ENCODE results near the gene PPP2R2D.

PPP2R2D gene

DNA sequence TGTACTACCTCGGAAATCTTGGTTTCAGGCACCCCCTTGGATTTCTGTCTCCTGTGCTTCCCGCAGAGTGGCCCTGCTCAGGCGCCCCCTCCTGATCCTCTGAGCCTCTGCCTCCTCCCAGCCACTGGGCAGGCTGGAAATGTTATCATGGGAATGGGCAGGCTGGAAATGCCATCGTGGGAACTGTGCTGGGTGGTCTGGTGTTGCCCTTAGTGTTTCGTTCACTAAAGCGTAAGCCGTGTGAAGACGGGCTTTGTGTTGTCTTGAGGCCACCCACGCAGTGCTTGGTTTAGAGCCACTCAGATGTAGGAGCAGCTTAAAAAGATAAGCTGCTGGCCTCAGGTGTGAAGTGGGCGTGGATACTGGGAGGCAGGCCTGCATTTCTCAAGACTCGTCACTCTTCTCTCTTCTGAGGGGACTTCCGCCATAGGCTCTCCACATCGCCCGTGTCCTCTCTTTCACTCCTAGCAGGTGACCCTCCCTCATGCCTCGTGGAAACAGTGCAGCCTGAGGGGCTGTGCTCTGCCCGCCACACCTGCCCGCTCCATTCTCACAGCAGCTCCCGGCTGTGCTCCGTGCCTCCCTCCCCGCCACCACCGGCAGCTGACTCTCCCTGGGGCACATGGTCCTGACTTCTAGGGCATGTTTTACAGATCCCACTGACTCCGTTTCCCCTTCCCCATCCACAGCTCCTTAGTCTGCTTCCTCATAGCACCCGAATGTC lies 28.5 kb downstream of the PPP2R2D start:
- no peak for DNase-seq (ENCODE audit: low read depth)

DNA sequence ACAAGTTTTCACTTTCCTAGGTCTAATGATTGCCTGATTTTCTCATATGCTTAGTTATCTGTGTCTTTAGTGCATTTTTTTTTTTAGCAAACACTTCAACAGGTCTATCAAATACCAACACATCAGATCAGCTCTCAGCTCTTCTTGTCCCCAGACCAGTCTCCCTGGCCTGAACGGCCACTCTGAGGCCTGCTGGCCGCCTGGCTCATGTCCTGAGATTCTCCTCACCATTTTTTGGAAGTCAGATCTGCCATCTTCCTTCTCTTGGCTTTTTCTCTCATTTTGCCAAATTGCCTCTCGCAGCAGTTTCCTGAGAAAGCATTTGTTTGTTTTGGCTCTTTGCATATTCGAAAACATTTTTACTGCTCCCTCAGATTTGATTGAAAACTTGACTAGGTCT lies 29.3 kb downstream of the PPP2R2D start:
- DNase-seq (ENCODE audit: low read depth), result no peak

DNA sequence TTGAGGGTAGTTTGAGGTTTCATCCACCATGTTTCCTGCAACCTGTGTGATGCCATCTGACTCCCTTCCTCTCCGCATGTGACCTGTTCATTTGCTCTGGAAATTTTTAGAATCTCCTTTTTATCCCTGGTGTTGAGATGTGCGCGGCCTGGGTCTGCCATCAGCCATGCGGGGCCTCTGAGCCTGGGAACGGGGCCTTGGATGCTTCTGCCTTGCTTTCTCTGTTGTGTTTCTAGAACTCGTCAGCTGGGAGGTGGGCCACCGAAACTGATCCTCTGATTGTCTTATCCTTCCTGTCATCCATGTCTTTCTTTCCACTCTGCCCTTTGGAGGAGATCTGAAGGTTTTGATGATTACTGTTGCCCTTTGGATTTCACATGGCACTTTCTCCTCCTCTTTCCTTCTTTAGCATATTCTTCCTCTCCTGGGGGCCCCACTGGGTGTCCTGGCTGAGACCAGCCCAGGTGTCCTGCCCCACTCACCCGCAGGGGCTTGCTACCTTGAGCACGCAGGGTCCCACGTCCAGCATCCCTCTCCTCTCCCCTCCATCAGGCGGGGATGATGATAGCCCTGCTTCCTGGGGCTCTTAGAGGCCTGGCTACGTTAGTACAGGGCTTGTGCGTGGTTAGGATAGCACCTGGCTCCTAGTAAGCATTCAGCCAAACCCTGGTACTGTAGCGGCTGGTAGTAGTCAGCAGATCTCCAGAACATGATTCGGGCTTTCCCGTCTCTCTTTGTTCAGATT lies 29.9 kb downstream of the PPP2R2D start:
- DNase-seq (ENCODE audit: low read depth), result no peak

DNA sequence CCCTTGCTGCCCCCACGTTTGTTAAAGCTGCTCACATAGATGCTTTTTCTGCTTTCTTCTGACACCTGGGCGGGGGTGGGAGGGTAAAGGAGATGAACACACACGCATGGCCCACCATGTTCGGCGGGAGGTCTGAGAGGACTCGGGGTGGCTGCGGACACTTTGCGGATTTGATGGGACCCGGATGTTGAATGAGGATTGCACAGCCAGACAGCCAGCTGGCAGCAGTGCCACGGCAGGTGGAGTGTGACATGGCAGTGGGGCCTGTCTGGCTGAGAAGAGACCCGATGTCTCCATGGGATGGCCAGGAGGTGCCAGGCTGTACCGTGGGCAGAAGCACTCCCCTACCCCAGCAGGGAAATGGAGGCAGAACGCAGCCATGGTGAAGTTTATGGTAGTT lies 31.2 kb downstream of the PPP2R2D start:
- no peak for DNase-seq (ENCODE audit: low read depth)

DNA sequence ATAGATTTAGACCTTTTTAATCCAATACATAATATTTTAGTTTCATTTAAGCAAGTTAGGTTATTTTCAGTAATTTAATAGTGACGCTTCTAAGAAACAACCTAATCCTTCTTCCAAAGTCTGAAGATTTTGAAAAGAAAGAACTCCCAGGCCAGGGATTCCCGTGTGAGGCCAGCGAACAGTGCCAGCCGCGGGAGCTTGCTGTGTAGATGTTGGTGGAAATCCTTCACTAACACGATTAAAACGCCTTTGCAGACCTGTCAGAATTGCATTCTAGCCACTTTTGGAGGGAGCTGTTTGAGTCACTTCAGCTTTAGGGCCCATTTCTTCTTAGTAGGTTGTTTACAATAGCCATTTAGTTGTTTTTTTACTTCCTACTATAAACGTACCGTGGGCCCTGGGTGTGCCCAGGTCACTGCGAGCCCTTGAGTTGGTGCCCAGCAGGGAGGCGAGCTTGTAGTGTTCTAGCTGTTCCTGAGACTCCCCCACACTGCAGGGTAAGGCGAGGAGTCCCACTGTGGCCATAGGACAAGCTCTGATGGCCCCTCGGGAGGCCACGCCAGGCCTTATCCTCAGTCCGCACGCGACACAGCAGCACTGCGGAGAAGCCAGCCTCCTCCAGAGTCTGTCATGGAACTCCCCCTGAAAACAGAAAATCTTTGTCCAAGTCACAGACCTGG lies 32.3 kb downstream of the PPP2R2D start:
- DNase-seq (ENCODE audit: low read depth), result no peak

DNA sequence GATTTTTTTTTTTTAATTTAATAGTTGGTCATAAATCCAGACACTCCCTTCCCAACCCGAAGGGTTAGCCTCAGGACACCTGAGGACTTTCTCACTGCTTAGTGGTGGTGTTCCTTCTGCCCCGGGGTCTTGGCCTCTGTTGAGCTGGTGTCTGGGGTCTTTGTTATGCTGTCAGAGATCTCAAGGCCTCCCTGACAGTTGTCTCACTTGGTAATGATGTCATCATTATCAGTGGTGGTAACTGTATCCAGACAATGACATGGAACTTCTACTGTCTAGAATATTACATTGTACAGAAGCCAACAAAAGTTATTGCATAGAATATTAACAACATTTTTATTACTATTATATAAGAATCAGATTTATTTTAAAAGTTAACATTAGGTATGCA lies 32.9 kb downstream of the PPP2R2D start:
- no peak for DNase-seq (ENCODE audit: low read depth)

DNA sequence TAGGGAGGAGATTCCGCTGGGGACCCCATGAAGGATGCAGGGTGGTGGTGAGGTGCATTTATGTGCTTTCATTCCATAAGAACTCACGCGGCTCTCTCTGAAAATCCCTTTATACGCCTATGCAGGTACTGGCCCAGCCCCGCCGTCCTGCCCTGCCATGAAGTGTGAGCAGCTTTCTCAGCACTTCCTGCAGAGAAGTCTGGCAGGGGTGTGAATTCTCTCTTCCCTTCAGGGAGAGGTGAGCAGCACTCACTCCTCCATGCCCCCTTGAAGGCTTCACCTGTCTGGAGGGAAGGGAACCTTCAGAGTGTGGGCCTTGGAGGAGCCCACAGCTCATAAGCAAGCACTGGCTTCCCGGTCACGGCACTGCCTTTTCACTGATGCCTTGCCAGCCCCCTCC lies 34.0 kb downstream of the PPP2R2D start:
- no peak for DNase-seq (ENCODE audit: low read depth)

DNA sequence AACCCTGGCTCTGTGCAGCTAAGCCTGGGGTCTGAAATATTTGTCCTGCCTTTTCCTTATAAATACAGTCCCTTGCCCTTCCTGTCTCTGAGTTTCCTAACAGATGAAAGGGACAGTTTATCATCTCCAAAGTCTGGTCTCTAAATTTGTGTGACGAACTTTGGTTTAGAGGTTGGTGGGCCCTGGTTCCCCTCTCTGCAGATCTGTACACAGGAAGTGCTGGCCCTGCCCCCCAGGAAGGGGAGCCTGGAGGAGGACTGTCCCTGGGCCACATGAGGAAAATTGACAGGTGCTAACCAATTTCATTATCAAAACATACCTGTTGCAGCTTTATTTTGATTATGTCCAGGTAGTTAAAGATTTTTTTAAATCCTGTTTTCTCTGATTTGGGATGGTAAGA lies 34.5 kb downstream of the PPP2R2D start:
- DNase-seq (ENCODE audit: low read depth), result no peak

DNA sequence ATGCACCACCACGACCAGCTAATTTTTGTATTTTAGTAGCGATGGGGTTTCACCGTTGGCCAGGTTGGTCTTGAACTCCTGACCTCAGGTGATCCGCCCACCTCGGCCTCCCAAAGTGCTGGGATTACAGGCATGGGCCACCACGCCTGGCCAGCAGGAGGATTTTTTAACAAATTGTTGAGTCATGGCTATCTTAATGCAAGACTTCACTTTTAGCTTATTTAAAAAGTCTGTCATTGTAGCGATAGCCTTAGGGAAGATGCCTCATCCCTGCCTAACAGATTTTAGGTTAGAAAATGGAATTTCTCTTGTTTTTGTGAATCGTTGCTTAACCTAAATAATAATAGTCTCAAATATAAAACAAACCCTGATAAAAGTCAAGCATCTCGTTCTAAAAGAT lies 35.5 kb downstream of the PPP2R2D start:
- no peak for DNase-seq (ENCODE audit: low read depth)

DNA sequence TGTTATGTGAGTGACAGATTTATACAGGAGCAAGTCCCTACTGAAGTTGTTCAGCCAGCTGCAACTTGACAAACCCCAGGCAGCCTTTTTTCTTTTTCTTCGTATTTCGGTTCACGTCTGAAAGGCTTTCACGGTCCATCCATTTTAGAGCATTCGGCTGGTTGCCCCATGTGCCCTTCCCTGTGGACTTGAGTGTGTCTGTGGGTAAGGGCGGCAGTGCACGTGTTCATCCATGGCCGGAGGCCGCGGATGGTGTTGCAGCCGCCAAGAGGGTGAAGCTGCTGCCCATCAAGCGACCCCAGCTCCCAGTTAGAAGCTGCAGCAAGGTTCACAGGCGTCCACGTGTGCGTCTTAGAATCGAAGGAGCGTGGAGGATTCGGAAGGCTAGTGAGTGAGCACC lies 35.9 kb downstream of the PPP2R2D start:
- no peak for DNase-seq (ENCODE audit: low read depth)

DNA sequence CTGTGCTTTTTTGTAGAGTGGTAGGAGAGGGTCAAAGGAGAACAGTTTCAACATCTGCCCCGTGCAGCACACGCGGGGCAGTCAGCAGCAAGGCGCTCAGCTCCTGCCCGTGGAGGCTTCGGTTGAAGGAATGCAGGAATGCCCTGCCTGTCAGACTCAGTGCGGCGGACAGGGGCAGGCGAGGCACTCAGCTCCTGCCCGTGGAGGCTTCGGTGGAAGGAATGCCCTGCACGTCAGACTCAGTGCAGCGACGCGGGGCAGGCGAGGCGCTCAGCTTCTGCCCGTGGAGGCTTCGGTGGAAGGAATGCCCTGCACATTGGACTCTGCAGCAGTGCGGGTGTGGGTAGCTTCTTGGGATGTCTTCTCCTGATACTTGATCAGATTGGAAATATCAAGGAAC lies 37.0 kb downstream of the PPP2R2D start:
- no peak for DNase-seq (ENCODE audit: low read depth)

DNA sequence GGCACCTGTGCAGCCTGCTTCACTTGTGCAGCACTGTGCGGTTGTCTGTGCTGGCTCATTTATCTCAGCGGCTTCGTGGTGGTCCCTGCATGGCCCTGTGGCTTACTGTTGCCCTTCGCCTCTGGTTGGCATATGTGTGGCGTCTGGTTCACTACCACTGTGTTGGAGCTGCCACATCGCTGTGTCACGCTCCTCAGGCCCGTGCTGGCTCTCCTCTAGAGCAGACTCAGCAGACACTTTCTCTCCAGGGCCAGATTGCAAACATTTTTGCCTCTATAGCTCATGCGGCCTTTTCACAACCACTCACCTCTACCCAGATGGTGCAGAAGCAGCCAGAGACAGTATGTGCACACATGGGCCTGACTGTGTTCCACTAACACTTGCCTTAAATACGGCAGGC lies 37.9 kb downstream of the PPP2R2D start:
- DNase-seq (ENCODE audit: low read depth), result no peak

DNA sequence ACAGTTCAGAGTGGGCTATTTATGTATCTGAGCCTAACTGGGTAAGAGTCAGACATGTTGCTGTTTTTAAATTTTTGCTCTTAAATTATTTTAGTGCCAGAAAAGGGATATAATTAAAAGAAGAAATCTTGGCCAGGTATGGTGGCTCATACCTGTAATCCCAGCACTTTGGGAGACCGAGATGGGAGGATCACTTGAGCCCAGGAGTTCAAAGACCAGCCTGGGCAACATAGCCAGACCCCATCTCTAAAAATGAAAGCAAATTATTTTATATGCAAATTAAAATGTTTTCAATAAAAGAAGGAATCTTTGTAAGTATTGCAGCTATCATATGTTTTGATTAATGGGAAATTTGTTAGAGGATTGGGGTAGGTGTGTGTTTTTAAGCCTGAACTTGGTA lies 41.6 kb downstream of the PPP2R2D start:
- no peak for DNase-seq (ENCODE audit: low read depth)

DNA sequence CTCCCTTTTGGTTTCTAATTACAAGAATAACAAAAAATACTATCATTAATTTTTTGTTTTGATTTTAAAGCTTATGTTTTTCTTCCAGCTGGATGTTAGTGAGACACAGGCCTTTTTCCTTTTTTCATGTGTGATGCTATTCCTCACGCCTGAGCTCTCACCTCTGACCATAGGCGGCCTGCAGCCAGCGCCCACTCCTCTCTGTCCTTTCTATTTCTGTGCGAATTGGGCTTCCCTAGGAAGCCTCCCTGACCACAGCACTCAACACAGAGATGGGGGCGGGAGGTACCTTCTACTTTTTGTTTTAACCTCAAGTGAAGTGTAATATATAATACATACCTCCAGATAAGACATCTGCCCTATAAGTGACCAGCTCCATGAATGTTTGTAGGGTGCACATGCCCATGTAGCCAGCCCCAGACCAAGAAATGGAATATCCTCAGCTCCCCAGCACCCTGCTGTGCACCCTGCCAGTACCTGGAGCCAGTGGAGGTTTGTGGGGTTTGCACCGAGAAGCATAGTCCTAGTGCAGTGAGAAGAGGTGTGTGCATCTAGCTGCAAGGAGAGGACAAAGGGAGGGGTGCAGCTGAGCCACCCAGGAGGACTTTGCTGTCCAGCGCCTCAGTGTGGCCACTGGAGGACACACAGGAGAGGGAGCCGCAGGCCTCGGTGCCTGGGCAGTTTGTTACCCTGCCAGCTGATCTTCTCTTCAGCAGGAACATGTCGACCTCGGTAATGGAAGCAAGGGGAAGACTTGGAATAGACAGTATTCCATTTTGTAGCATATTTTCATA lies 42.4 kb downstream of the PPP2R2D start:
- no peak for DNase-seq (ENCODE audit: low read depth)

DNA sequence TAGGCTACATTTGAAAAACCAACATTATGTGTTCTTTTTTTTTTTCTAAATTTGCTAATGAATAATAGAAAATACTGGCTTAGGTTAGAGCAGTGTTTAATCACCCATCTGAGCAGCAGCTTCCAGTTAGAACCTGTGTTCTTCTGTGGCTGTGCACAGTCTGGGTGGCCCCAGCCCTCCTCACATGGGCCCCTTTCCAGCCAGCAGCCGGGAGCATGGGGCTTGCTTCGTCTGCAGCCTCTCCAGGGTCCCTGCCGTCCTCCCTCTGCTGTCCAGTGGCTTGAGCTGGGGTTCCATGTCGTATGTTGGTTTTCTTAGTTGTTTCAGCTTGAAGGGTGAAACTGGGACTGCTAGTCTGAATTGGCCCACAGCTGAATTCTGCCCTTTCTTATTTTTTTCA lies 43.6 kb downstream of the PPP2R2D start:
- DNase-seq (ENCODE audit: low read depth), result no peak

DNA sequence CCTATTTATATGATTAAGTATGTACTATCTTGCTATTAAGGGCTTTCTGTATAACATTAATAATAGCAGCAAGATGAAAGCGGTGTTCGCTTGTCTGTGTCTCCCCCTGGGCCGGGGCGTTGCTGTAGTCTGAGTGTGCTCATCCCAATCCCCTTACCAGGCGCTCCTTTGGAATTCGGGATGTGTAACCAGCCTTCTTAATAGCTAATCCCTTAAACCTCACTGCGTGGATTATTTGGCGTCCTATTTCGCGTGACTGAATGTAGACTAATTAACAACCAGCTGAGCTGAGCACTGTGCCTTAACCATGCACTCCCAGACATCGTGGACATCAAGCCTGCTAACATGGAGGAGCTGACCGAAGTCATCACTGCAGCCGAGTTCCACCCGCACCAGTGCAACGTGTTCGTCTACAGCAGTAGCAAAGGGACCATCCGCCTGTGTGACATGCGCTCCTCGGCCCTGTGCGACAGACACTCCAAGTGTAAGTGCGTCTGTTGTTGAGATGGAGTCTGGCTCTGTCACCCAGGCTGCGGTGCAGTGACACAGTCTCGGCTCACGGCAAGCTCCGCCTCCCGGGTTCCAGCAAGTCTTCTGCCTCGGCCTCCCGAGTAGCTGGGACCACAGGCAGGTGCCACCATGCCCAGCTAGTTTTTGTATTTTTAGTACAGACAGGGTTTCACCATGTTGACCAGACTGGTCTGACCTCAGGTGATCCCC lies 44.3 kb downstream of the PPP2R2D start:
- DNase-seq (ENCODE audit: low read depth), result no peak

DNA sequence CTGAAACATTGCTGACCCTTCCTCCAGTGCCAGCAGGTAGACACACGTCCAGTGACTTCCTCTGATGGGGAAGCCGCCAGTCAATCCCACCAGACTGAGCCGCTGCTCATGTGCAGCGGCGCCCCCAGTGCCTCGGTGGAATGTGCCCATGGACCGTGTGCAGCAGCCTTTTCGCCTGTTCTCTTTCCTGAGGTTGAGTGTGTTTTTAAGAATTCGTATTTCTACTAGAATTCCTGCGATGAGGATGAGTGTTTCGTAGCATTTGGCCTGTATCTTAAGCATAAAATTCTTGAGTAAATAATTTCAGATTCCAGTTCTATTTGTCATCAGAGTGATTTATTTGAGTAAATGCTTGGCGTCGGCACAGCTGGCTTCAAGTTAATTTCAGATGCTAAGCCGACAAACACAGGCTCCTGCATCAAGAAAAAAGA lies 45.5 kb downstream of the PPP2R2D start:
- DNase-seq (ENCODE audit: low read depth), result no peak

DNA sequence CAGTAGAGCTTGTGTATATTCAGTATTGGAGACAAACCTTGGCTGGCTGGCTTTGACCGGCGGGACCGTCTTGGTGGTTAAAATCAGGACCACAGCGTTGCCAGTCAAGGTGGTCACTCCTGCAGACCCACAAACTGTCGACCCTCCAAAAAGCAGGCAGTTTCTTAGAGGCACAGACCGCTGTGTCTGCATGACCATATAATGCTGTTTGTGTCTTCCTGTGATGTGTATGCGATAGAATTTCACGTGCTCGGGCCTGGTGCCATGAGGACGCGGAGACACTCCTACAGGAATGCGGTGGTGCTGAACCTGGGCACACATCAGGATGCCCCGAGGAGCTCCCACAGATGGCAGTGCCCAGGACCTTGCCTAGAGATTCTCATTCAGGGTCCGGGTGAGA lies 46.1 kb downstream of the PPP2R2D start:
- no peak for DNase-seq (ENCODE audit: low read depth)

DNA sequence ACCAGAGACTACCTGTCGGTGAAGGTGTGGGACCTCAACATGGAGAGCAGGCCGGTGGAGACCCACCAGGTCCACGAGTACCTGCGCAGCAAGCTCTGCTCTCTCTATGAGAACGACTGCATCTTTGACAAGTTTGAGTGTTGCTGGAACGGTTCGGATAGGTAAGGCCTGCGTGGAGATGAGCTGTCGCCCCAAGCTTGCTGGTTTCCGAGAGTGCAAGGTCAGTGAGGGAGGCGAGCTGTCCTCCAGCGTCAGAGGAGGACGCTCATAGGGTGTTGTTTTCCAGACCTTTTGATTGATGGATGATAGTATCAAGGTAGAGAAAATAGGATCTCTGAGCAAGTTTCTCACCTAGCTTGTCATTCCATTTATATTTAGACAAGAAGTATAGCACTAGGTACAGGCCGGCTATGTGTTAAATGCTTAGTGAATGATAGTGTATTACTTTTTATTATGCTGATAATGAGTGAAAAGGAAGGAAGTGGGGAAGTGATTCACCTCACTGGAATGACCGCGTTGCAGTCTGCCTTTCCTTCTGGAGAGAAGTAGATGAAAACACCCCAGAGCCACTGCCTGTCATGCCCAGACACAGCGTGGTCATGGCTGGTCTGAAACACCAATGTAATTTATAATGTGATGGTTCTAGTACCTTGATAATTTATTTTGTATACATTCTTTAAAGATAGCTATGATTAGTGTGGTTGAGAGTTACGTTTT lies 47.0 kb downstream of the PPP2R2D start:
- DNase-seq (ENCODE audit: low read depth), result no peak

DNA sequence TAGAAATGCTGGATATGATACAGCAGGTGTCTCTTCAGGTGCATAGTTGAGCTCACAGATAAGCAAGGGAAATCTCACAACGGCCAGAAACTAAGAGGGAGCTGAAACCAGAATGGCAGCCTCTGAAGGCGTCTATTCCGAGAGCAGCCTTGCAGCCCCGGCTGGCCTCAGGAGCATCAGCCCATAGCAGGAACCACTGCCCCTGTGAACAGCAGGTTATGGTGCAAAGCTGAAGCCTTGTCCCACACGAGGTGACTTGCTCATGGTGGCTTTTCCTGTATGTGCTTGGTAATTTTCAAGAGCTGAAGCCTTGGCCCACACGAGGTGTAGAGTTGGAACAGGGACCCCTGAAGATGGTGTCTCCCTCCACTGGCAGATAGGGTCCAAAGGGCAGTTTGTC lies 47.7 kb downstream of the PPP2R2D start:
- no peak for DNase-seq (ENCODE audit: low read depth)
